HEK293T (cell line): ENCODE data around the gene RCAN1.
"Not testable (repeated sequence)": the region's sequence is repeated elsewhere in the genome, so short reads cannot be mapped to it uniquely, and the experiment has no call there.

ENCODE experiments used
- ARNT ChIP-seq: fragments of 450-650 bp; IDR thresholded peaks from 2 replicates; pipeline ENCODE4 v1.6.1; 2017; ENCODE audit warnings: mild to moderate bottlenecking
- BHLHE40 ChIP-seq: fragments of 450-650 bp; IDR thresholded peaks from 2 replicates; pipeline ENCODE4 v1.6.1; 2016; ENCODE audit warnings: mild to moderate bottlenecking, moderate library complexity, borderline replicate concordance
- CTBP1 ChIP-seq: fragments of 450-650 bp; IDR thresholded peaks from 2 replicates; pipeline ENCODE4 v1.6.1; 2016; ENCODE audit warnings: borderline replicate concordance
- ELF4 ChIP-seq: fragments of 450-650 bp; IDR thresholded peaks from 2 replicates; pipeline ENCODE4 v1.6.1; 2017; ENCODE audit warnings: antibody characterized with exemption
- FOXA1 ChIP-seq: fragments of 450-650 bp; IDR thresholded peaks from 2 replicates; pipeline ENCODE4 v1.6.1; 2016; ENCODE audit warnings: mild to moderate bottlenecking
- FOXK2 ChIP-seq: fragments of 450-650 bp; IDR thresholded peaks from 2 replicates; pipeline ENCODE4 v1.6.1; 2016; ENCODE audit warnings: mild to moderate bottlenecking
- FOXM1 ChIP-seq: fragments of 450-650 bp; IDR thresholded peaks from 2 replicates; pipeline ENCODE4 v1.6.1; 2017; ENCODE audit warnings: mild to moderate bottlenecking, borderline replicate concordance
- HDGF ChIP-seq: fragments of 450-650 bp; IDR thresholded peaks from 2 replicates; pipeline ENCODE4 v1.6.1; 2017; ENCODE audit warnings: antibody characterized with exemption, borderline replicate concordance
- LEF1 ChIP-seq: fragments of 450-650 bp; IDR thresholded peaks from 2 replicates; pipeline ENCODE4 v1.6.1; 2017; ENCODE audit warnings: mild to moderate bottlenecking, borderline replicate concordance
- NFRKB ChIP-seq: fragments of 450-650 bp; IDR thresholded peaks from 2 replicates; pipeline ENCODE4 v1.6.1; 2016; ENCODE audit warnings: mild to moderate bottlenecking, moderate library complexity
- SP1 ChIP-seq: fragments of 450-650 bp; IDR thresholded peaks from 2 replicates; pipeline ENCODE4 v1.6.1; 2017
- SUZ12 ChIP-seq: fragments of 450-650 bp; IDR thresholded peaks from 2 replicates; pipeline ENCODE4 v1.6.1; 2016; ENCODE audit warnings: mild to moderate bottlenecking
- TARDBP ChIP-seq: fragments of 450-650 bp; IDR thresholded peaks from 2 replicates; pipeline ENCODE4 v1.6.1; 2016
- ZNF384 ChIP-seq: fragments of 450-650 bp; IDR thresholded peaks from 2 replicates; pipeline ENCODE4 v1.6.1; 2016

GRCh38 chr21:34568801-34569200 is 46.1 kb downstream of the RCAN1 start:
- not testable (repeated sequence) for TF ChIP-seq FOXK2, TARDBP, ARNT, FOXM1, SP1, NFRKB, SUZ12, BHLHE40, LEF1, ZNF384, CTBP1, ELF4, HDGF, FOXA1
